ENCODE data around the gene CYB561.

Gene CYB561

DNA sequence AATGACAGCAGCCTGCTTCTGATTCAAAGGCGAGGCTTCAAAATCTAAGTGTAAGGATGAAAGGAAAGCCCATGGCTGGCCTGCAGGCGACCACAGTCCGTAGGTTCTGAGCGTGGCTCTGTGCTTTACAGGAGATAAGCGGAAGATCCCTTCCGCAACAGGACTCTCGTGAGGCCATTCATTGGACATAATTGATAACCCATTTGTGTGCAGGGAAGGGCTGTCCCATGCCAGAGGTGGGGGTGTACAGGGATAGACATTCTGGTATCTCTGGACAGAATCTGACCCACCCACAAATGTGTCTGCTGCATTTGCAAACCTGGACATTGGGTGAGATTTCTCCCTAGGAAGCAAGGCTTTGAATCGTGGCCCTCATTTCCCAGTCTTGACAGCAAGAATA is 4.0 kb downstream of the CYB561 start:
- DNase-seq: no peak
- Mint-ChIP-seq H3K27ac (no peak overlapping the region), H3K9me3 (no peaks in the 10 kb centered on the region), H3K27me3 (ENCODE audit: low read depth, poor library complexity) (peaks cover 23% of the 10 kb centered on the region), H3K4me3 (no peak overlapping the region), H3K36me3 (ENCODE audit: low read depth) (no peaks in the 10 kb centered on the region), H3K4me1 (peaks cover 33% of the 10 kb centered on the region)
- TF ChIP-seq, protein P1, sequence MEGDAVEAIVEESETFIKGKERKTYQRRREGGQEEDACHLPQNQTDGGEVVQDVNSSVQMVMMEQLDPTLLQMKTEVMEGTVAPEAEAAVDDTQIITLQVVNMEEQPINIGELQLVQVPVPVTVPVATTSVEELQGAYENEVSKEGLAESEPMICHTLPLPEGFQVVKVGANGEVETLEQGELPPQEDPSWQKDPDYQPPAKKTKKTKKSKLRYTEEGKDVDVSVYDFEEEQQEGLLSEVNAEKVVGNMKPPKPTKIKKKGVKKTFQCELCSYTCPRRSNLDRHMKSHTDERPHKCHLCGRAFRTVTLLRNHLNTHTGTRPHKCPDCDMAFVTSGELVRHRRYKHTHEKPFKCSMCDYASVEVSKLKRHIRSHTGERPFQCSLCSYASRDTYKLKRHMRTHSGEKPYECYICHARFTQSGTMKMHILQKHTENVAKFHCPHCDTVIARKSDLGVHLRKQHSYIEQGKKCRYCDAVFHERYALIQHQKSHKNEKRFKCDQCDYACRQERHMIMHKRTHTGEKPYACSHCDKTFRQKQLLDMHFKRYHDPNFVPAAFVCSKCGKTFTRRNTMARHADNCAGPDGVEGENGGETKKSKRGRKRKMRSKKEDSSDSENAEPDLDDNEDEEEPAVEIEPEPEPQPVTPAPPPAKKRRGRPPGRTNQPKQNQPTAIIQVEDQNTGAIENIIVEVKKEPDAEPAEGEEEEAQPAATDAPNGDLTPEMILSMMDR (IDR thresholded peaks at IDR 0.05): no peak

DNA sequence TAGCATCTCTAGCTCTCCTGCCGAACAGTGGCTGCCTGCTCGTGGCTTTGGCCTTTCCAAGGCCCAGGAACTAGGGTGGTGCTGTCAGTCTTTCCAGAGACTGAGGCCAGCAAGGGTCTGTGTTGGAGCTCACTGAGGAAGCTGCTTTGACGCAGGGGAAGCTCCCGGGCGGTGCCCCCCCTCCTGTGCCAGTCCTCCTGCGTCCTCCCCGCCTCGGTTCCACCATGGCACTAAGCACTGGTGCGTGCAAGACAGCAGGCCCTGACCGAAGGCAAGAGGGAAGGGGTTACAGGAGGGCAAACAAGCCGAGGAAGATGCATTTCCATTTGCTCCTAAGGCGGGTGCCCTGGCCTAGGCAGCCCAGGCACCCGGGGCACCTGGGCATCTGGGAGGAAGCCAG is 4.5 kb downstream of the CYB561 start:
- Mint-ChIP-seq H3K4me3 (no peak overlapping the region), H3K36me3 (ENCODE audit: low read depth) (no peaks in the 10 kb centered on the region), H3K27me3 (ENCODE audit: low read depth, poor library complexity) (peaks cover 23% of the 10 kb centered on the region), H3K27ac (no peak overlapping the region), H3K9me3 (no peaks in the 10 kb centered on the region), H3K4me1 (peaks cover 35% of the 10 kb centered on the region)
- TF ChIP-seq, protein P1 (IDR thresholded peaks at IDR 0.05): no peak
- DNase-seq: no peak

DNA sequence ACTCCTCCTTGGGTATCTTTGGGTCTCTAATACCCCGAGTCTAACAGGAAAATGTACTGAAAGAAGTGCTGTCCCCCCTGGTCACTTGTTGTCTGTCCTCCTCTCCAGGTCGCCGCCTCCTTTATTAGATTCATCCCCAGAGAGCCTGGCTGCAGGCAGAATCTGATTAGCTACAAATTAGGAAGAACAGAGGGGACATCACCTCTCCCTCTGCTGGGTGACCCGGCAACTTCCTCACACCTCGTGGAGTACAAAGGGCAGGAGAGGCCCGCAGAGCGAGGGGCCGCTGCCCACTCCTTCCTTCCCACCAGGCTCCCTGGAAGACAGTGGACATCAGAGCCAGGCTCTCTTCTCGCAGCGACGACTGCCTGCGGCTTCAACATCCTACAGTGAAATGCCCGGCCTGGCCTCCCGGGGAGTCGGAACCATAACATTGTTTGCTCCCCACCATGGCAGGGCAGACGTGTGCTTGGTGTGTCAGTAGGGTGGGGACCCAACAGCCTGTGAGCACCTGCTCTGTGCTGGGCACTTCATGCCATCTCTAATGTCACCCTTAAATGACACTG is 5.3 kb downstream of the CYB561 start:
- peaks cover 40% of the 10 kb centered on the region for H3K4me1 Mint-ChIP-seq
- TF ChIP-seq, protein P1 (IDR thresholded peaks at IDR 0.05): no peak
- no peaks in the 10 kb centered on the region for H3K9me3 Mint-ChIP-seq
- DNase-seq: no peak
- H3K36me3 Mint-ChIP-seq (ENCODE audit: low read depth): no peaks in the 10 kb centered on the region
- H3K27ac Mint-ChIP-seq: no peak overlapping the region
- H3K27me3 Mint-ChIP-seq (ENCODE audit: low read depth, poor library complexity): peaks cover 23% of the 10 kb centered on the region
- no peak overlapping the region for H3K4me3 Mint-ChIP-seq

DNA sequence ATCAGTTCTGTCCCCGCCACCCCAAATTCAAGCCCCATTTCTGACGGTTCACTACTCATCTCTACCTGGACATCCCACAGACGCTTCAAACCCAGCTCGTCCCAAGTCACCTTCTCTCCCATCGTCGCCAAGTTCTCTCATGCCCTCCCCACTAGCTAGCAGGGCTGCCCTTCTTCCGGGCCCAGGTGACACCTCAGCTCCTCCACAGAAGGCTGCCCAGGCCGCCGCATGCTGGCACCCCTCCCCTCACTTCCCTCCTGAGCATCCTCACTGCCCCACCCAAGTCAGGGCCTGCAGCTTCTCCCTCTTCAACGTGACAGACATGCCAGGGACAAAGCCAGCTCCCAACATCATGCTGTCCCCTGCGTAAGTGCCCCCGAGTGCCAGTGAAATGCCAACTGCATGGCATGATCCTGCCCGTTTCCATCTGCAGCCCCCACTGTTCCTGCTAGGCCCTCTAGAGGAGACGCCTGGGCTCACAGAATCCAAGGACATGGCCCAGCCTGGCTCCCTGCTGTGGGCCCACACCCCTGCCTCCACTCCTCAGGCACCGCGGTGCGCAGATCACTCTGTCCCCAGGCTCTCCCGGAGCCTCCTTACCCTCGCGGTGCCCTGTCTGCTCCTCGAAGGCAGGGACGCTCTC is 5.9 kb downstream of the CYB561 start:
- Mint-ChIP-seq H3K36me3 (ENCODE audit: low read depth) (no peaks in the 10 kb centered on the region), H3K27me3 (ENCODE audit: low read depth, poor library complexity) (peaks cover 20% of the 10 kb centered on the region), H3K4me1 (peaks cover 39% of the 10 kb centered on the region), H3K4me3 (no peak overlapping the region), H3K27ac (no peak overlapping the region), H3K9me3 (no peaks in the 10 kb centered on the region)
- no peak for DNase-seq
- TF ChIP-seq, protein P1 (IDR thresholded peaks at IDR 0.05): no peak

DNA sequence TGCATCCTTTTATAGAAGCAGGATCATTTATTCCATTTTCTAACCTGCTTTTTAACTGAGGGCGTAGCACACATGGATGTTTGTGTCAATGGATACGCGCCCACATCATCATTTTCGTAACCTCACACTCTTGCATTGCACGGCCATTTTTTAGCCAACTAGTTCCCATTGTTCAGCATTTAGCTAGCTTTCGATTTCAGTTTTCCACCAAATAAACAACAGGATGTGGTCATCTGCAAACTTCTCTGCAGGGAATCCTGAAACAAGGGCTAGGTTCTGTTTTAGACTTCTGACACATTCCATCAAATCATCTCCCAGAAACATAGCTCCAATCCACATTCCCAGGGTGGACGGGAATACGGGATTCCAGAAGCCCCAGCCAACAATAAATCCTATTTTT is 6.4 kb downstream of the CYB561 start:
- Mint-ChIP-seq H3K27me3 (ENCODE audit: low read depth, poor library complexity) (peaks cover 15% of the 10 kb centered on the region), H3K36me3 (ENCODE audit: low read depth) (no peaks in the 10 kb centered on the region), H3K9me3 (no peaks in the 10 kb centered on the region), H3K27ac (no peak overlapping the region), H3K4me1 (peaks cover 33% of the 10 kb centered on the region), H3K4me3 (no peak overlapping the region)
- TF ChIP-seq, protein P1 (IDR thresholded peaks at IDR 0.05): no peak
- DNase-seq: no peak
